Measurements from ENCODE around the gene SEPTIN3. TPM values are rescaled to one million over a fixed set of nuclear protein-coding genes. Genes with fewer than 3 reads are reported as not detected.

Gene SEPTIN3
- polyA plus RNA-seq, 6 donors from 2014 or later = not detected

Other genes with a start within 250 kb of the SEPTIN3 start
- 1 to 10 TPM; 2.1 to 7.6 (median 3.6) TPM for gene CCDC134, start 168.8 kb upstream of the SEPTIN3 start, polyA plus RNA-seq (ENCODE audit: low read depth in 6 of 6)
- 10 to 100 TPM; 30.1 to 52.8 (median 40.7) TPM for gene SREBF2, start 136.3 kb upstream of the SEPTIN3 start, polyA plus RNA-seq (ENCODE audit: low read depth in 6 of 6)
- gene SHISA8, start 54.4 kb upstream of the SEPTIN3 start, polyA plus RNA-seq (ENCODE audit: low read depth in 6 of 6) = 1 to 10 TPM in 1 of 6 donors, under 1 TPM in 5; 0.28 to 1.7 (median 0.67) TPM
- 100 to 1,000 TPM in 1 of 6 donors, 10 to 100 TPM in 5; 65.3 to 104 (median 84.2) TPM for gene TNFRSF13C, start 42.6 kb upstream of the SEPTIN3 start, polyA plus RNA-seq (ENCODE audit: low read depth in 6 of 6)
- 10 to 100 TPM; 41.2 to 70.9 (median 53.0) TPM for gene CENPM, start 22.3 kb upstream of the SEPTIN3 start, polyA plus RNA-seq (ENCODE audit: low read depth in 6 of 6)
- 1 to 10 TPM in 4 of 6 donors, under 1 TPM in 2; 0.63 to 3.0 (median 1.2) TPM for gene WBP2NL, start 29.3 kb downstream of the SEPTIN3 start, polyA plus RNA-seq (ENCODE audit: low read depth in 6 of 6)
- 10 to 100 TPM; 10.5 to 13.9 (median 11.3) TPM for gene NAGA, start 101.4 kb downstream of the SEPTIN3 start, polyA plus RNA-seq (ENCODE audit: low read depth in 6 of 6)
- 1 to 10 TPM in 2 of 6 donors, under 1 TPM in 4; 0.43 to 2.1 (median 0.67) TPM for gene PHETA2, start 104.8 kb downstream of the SEPTIN3 start, polyA plus RNA-seq (ENCODE audit: low read depth in 6 of 6)
- gene SMDT1, start 110.3 kb downstream of the SEPTIN3 start, polyA plus RNA-seq (ENCODE audit: low read depth in 6 of 6) = 100 to 1,000 TPM; 182 to 363 (median 235) TPM
- gene NDUFA6, start 121.3 kb downstream of the SEPTIN3 start, polyA plus RNA-seq (ENCODE audit: low read depth in 6 of 6) = 100 to 1,000 TPM in 3 of 6 donors, 10 to 100 TPM in 3; 96.8 to 110 (median 104) TPM
- gene CYP2D6, start 161.4 kb downstream of the SEPTIN3 start, polyA plus RNA-seq (ENCODE audit: low read depth in 6 of 6) = under 1 TPM in 2 of 6 donors, not detected in 4; 0.14 to 0.61 TPM

Data from naive B cell (primary cell).